Muscle of leg (tissue), 11 donors: Measurements from ENCODE around the gene PRDM13. TPM values are rescaled to one million over a fixed set of nuclear protein-coding genes. Genes with fewer than 3 reads are reported as not detected.
A peak's percentile ranks its signal among the peaks of the same experiment; 100 is the strongest.
"Not testable (repeated sequence)": the region's sequence is repeated elsewhere in the genome, so short reads cannot be mapped to it uniquely, and the experiment has no call there.

Experiments used
- DNase-seq: peaks from one replicate; pipeline ENCODE4 v3.0.0; 2013
- H3K27ac ChIP-seq: one replicate; pipeline ENCODE4 v1.5.1; 2013; ENCODE audit warnings: mild to moderate bottlenecking, low read length, control low read depth
- H3K27me3 ChIP-seq: one replicate; pipeline ENCODE4 v1.6.1; 2013; ENCODE audit warnings: low read length; ENCODE audit not compliant: control insufficient read depth, insufficient read depth
- H3K36me3 ChIP-seq: one replicate; pipeline ENCODE4 v1.6.1; 2013; ENCODE audit warnings: low read length; ENCODE audit not compliant: control insufficient read depth, insufficient read depth
- H3K4me1 ChIP-seq: one replicate; pipeline ENCODE4 v1.6.1; 2013; ENCODE audit warnings: low read length; ENCODE audit not compliant: control insufficient read depth, insufficient read depth
- H3K4me3 ChIP-seq: one replicate; pipeline ENCODE4 v1.5.1; 2013; ENCODE audit warnings: low read length, control low read depth
- H3K9me3 ChIP-seq: replicated peaks from 2 replicates; pipeline ENCODE4 v1.6.1; 2013; ENCODE audit warnings: low read depth, low read length; ENCODE audit not compliant: control insufficient read depth
- WGBS: methylation state at CpG from one replicate; pipeline ENCODE4 v1.1.5; 2013; ENCODE audit warnings: missing lambda C conversion rate; ENCODE audit not compliant: insufficient coverage; 5-methylcytosine and 5-hydroxymethylcytosine counted together
- polyA plus RNA-seq, 8 donors: library from polyadenylated mRNA; unstranded; fragments of 120-200 nt; gene quantifications; one replicate each; pipeline versions ENCODE4 v1.2.1 to v1.2.3, GENCODE V29; 2013; ENCODE audit warnings: inconsistent platforms in 1 of 8, low replicate concordance in 1 of 8; ENCODE audit not compliant: insufficient read length in 8 of 8, insufficient read depth in 1 of 8
- total RNA-seq: library from RNA; stranded (reverse); fragments of 120-200 nt; gene quantifications from one replicate; pipeline ENCODE4 v1.2.4, GENCODE V29; 2013

The PRDM13 gene
- total and polyA plus RNA-seq, 9 donors: 0.04 to 0.08 TPM; not detected in 7

DNA sequence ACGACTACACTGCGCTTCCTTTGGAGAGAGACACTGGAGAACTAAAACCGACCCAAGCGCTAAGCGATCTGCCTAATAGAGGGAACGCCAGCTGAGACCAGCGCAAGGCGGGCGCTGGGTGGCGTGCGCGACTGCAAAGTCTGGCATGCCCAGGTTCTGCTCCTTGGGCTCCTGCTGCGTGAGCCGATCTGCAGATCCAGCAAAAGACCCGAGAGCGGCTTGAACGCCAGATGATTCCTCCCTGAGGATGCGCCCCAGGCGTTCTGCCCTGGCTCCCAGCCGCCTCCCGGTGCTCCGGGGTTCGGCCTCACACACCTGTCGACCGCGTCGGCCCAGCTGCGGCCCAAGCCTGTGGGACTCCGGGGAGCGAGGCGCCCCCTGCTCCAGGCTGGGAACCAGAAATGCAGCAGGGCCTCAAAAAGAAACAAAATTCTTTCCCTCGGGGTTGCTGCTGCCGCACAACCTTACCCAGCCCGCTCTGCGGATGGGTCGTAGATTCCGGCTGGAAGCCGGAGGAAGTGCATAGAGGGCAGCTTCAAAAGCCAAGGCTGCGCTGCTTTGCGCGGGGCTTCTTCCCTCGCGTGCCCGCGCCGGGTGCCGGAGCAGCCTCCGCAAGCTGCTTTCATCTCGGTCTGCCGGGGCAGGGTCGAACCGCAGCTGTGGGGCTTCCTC, 17.9 kb upstream of the PRDM13 start:
- DNase-seq: peak; percentile 74
- H3K27me3 ChIP-seq: peaks cover 54% of the 10 kb centered on the region
- H3K36me3 ChIP-seq: no peaks in the 10 kb centered on the region
- no peak overlapping the region for H3K27ac ChIP-seq
- WGBS: under 1% methylated on average over 52 of the region's 52 CpGs
- peak overlapping the region; percentile 42 for H3K4me3 ChIP-seq
- H3K4me1 ChIP-seq: peaks cover 19% of the 10 kb centered on the region
- no peaks in the 10 kb centered on the region for H3K9me3 ChIP-seq

DNA sequence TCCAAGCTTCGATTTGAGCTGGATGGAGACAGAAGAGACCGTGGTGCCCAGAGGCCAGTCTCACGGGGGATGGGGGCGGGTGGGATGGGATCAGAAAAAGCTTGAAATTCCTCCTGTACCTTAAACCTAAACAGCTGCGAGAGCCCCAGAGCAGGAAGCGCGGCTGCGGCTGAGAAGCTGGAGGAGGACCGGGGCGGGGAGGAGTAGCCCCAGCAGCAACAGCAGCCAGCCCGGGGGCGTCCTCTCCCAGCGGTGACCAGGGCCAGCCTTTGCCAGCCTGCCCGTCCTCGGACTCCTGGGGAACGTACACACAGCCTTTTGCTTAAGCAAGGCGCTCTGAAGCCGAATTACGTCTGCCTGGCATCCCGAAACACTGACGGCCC, 17.4 kb upstream of the PRDM13 start:
- no peak overlapping the region for H3K27ac ChIP-seq
- H3K4me3 ChIP-seq: peak overlapping the region; percentile 42
- H3K36me3 ChIP-seq: no peaks in the 10 kb centered on the region
- DNase-seq: no peak
- H3K4me1 ChIP-seq: peaks cover 19% of the 10 kb centered on the region
- no peaks in the 10 kb centered on the region for H3K9me3 ChIP-seq
- WGBS: 2% methylated on average over 13 of the region's 21 CpGs
- peaks cover 51% of the 10 kb centered on the region for H3K27me3 ChIP-seq

GRCh38 chr6:99589907-99590493, 16.6 kb upstream of the PRDM13 start:
- Histone ChIP-seq H3K4me1 (peaks cover 19% of the 10 kb centered on the region), H3K27ac (no peak overlapping the region), H3K27me3 (peaks cover 55% of the 10 kb centered on the region), H3K36me3 (no peaks in the 10 kb centered on the region), H3K9me3 (no peaks in the 10 kb centered on the region), H3K4me3 (no peak overlapping the region)
- no peak for DNase-seq
- 23% methylated on average over 4 of the region's 10 CpGs for WGBS

GRCh38 chr6:99590728-99591672, 15.6 kb upstream of the PRDM13 start:
- no peak overlapping the region for H3K27ac ChIP-seq
- WGBS: 3% methylated on average over 63 of the region's 63 CpGs
- H3K36me3 ChIP-seq: no peaks in the 10 kb centered on the region
- H3K27me3 ChIP-seq: peaks cover 58% of the 10 kb centered on the region
- DNase-seq: peak; percentile 14
- no peak overlapping the region for H3K4me3 ChIP-seq
- H3K4me1 ChIP-seq: peaks cover 19% of the 10 kb centered on the region
- H3K9me3 ChIP-seq: no peaks in the 10 kb centered on the region

DNA sequence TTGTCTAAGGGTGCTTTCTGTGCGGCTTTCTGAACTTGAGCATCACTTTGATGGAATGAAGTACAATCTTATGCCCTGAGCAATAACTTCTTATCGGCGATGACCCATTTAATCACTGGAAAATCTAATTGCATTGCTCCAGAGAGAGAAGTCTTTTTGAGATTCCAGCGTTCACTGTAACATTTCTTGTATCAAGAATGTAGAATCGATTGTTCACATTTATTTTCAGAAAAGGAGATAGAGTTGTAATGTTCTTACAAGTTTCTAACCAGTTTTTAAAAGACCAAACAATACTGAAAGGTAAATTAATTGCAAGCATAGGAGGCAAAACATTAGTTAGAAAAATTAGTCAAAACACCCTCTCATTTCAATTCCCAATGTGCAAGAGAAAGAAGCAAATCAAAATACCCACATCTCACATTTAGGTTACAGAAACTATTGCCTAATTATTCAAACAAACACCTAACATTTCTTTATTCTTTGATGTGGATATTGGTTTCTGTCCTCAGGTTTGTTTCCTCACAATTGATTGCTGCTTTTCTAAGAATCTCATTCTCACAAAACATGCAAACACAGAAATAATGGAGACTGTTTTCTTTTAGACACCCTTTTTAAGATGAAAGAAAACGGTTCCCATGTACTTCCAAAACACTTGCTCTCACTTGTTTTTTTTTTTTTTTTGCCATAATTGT, 14.8 kb upstream of the PRDM13 start:
- H3K27me3 ChIP-seq: peaks cover 59% of the 10 kb centered on the region
- 0% methylated on average over 1 of the region's 6 CpGs for WGBS
- no peak overlapping the region for H3K4me3 ChIP-seq

GRCh38 chr6:99592900-99593299, 13.7 kb upstream of the PRDM13 start:
- H3K27me3 ChIP-seq: peaks cover 61% of the 10 kb centered on the region
- H3K4me3 ChIP-seq: no peak overlapping the region
- no peaks in the 10 kb centered on the region for H3K9me3 ChIP-seq
- H3K27ac ChIP-seq: no peak overlapping the region
- no peak for DNase-seq
- H3K4me1 ChIP-seq: peaks cover 19% of the 10 kb centered on the region
- no peaks in the 10 kb centered on the region for H3K36me3 ChIP-seq
- 50% methylated on average over 1 of the region's 1 CpG for WGBS

More for the DNA sequence above, 14.8 kb upstream of the PRDM13 start:
- Histone ChIP-seq H3K27ac (no peak overlapping the region), H3K36me3 (no peaks in the 10 kb centered on the region), H3K4me1 (peaks cover 19% of the 10 kb centered on the region), H3K9me3 (no peaks in the 10 kb centered on the region)
- DNase-seq: no peak

DNA sequence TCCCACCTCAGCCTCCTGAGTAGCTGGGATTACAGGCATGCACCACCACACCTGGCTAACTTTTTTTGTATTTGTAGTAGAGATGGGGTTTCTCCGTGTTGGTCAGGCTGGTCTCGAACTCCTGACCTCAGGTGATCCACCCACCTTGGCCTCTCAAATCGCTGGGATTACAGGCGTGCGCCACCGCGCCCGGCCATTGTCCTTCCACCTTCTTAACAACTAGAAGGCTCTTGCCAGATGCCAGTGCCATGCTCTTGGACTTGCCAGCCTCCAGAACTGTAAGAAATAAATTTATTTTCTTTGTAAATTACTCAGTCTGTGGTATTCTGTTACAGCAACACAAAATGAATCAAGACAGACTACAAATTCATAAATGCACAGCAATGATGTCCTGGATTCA, 11.9 kb upstream of the PRDM13 start:
- DNase-seq, H3K4me3 ChIP-seq, H3K9me3 ChIP-seq, H3K27ac ChIP-seq, H3K4me1 ChIP-seq, H3K36me3 ChIP-seq: not testable (repeated sequence)
- peaks cover 52% of the 10 kb centered on the region for H3K27me3 ChIP-seq
- 77% methylated on average over 7 of the region's 8 CpGs for WGBS

- H3K27me3 ChIP-seq: peaks cover 83% of the 10 kb centered on the region
- peaks cover 24% of the 10 kb centered on the region for H3K4me1 ChIP-seq
- no peak for DNase-seq
- 3% methylated on average over 46 of the region's 54 CpGs for WGBS
- H3K4me3 ChIP-seq: peak overlapping the region; percentile 29
- H3K9me3 ChIP-seq: no peaks in the 10 kb centered on the region
- H3K36me3 ChIP-seq: no peaks in the 10 kb centered on the region
- no peak overlapping the region for H3K27ac ChIP-seq
Observed at GRCh38 chr6:99602520-99603420, 3.9 kb upstream of the PRDM13 start.

GRCh38 chr6:99603421-99604165, 3.0 kb upstream of the PRDM13 start:
- peaks cover 24% of the 10 kb centered on the region for H3K4me1 ChIP-seq
- no peak overlapping the region for H3K27ac ChIP-seq
- H3K4me3 ChIP-seq: peak overlapping the region; percentile 29
- peaks cover 87% of the 10 kb centered on the region for H3K27me3 ChIP-seq
- 0% methylated on average over 31 of the region's 55 CpGs for WGBS
- H3K36me3 ChIP-seq: no peaks in the 10 kb centered on the region
- H3K9me3 ChIP-seq: no peaks in the 10 kb centered on the region
- DNase-seq: peak; percentile 71
